Tongue (tissue), 2 donors: ENCODE measurements around the gene ARMCX2. TPM values are rescaled to one million over a fixed set of nuclear protein-coding genes. Genes with fewer than 3 reads are reported as not detected.
"Not testable (repeated sequence)": the region's sequence is repeated elsewhere in the genome, so short reads cannot be mapped to it uniquely, and the experiment has no call there.

Experiments used
- DNase-seq: peaks from one replicate; pipeline ENCODE4 v3.0.0-alpha.2; 2015
- total RNA-seq: library from RNA; depleted of rRNA; stranded (reverse); fragments of >200 nt; gene quantifications from one replicate; pipeline ENCODE4 v1.2.3, GENCODE V29; 2014

ARMCX2 gene
- 61.4 TPM for total RNA-seq

DNA sequence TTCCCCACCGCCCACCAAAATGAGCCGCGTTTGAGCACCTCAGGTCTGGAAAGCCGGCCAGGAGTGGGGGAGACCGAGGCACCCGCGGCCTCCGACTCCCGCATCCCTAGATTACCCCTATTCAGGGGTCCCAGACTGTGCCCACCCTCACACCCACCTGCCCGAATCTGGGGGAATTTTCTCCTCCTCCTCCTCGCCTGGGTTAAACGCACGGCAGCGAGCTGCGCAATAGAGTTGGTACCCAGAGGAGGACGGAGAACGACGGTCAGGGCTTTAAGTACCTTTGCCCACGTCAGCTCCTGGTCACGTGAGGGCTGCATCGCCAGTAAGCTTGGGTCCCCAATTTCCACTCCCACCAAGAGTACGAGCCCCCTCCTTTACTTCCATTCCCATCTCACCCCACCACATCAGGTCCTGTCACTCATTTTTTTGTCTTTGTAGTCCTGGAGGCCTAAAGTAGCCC, at the start of gene ARMCX2:
Gene ARMCX2 (minus strand): TSS at position 250 of the 463 bp plus-strand sequence. CDS start 2,262 bp downstream, outside the sequence.
- peak; percentile 92 for DNase-seq

DNA sequence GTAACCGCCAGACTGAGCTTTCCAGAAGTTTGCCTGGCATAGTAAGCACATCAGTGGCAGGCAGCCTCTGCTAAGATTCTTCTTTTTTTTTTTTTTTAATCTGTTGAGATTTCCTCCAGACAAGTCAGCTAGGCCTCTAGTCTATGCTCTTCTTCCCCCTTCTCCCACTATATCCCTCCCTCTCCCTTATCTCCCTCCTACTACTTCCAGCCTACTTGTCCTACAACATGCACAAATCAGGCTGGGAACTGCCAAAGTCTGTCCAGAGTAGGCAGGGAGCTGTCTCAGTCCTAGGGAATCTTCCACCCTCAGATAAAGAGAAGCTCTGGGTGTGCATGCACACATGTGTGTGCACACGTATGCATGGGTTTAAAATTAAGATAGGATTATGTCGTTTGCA, 49.7 kb upstream of the ARMCX2 start:
- DNase-seq: no peak

DNA sequence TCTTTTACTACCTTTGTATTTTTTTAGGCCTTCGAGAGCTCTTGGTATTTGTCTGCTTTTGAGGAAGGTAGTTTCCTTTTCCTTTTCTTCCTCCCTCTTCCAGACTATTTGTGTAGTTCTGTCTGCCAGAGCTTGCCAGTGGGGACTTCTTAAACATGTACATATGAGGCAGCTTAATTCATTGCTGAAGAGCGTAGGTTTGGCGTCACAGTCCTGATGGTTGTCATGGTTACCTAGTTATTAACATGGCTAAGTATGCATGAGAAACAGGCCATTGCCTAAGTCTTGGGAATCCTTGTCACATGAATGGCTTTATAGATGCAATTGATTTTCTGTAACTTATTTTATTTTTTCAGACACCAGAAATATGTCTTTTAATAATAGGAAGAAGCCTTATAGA, 48.5 kb upstream of the ARMCX2 start:
- DNase-seq: peak; percentile 19

DNA sequence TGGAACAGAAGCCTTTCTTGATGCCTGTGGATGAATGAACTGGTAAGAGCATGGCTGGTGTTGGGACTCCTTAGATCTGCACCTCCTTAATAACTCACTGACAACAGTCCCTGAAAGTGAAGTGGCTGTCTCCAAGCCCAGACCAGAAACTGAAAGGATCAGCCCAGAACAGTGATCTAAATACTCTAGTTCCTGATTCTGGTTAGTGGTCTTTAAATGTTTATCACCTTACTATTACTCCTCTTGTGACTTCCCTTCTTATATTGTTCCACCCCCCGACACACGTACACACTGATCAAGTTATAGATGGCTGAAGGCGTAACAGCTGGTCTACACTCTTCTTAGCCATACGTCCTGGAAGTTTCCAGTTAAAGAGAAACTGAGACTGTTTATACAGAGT, 33.8 kb upstream of the ARMCX2 start:
- DNase-seq: no peak

DNA sequence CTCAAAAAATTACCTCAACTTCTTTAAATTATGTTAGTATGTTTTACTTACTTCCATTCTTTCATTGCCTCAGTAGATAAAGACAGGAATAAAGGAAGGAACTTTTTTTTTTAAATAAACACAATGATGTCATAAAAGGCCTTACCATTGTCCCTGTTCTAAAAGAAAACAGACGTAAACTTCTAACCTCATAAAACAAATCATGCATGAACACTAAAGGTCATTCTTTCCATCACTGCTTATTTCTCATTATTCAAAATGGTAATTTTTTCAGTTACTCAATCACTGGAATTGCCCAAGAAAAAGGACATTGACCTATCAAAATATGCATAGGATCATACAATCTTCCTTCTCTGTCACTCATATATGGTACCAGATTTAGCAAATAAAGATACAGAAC, 32.2 kb upstream of the ARMCX2 start:
- no peak for DNase-seq

DNA sequence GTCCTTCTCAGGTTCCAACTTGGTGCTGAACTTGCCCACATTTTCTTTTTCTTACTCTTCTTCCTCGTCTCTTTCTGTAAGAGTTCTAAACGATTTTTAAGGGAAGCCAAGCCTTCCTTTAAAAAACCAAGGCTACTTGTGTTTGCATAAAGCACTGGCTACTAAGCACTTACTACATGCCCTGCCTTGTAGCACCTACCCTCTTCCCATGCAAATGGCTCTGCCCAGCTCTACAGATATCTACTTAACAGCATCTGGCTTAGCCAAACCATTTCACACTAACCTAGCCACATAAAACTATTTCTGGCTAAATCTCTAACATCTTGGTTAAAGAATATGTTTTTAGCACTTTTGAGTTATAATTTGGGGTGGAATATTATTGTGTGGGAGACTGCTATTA, 26.9 kb upstream of the ARMCX2 start:
- no peak for DNase-seq

DNA sequence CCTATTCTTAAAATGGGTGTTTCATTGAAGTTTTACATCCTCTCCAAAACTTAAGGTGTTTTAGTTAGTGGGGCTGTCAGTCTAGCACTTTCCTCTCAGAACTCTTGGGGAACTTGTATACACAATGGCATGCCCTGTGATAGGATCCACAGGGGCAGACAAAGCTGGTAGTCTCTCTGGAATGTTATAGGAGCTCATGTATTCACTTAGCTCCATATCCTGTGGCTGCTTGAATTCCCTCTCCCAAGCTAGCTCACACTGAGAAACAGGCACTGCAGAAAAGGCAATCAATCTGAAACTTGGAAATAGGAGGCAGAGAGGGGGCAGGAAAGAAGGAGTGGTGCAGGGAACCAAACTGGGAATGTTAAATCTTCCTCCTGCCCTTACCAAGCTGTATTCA, 26.3 kb upstream of the ARMCX2 start:
- no peak for DNase-seq

DNA sequence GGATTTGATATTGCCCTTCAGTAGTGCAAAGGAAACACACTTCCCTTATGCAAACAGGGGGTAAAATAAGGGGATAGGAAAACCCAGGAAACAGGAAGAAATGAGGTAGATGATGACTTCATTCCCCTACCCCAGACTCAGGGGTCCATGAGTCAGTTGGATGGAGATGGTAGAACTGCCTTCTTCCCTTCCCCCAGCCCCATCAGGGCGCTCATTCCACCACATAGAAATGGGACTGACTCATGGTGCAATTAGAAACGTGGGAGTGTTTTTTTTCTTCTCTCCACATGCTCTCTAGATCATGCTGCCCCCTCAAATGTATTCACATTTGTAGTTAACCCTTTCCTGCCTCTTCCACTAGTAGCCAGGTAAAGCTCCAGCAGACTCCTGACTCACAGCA, 23.1 kb upstream of the ARMCX2 start:
- DNase-seq: no peak

DNA sequence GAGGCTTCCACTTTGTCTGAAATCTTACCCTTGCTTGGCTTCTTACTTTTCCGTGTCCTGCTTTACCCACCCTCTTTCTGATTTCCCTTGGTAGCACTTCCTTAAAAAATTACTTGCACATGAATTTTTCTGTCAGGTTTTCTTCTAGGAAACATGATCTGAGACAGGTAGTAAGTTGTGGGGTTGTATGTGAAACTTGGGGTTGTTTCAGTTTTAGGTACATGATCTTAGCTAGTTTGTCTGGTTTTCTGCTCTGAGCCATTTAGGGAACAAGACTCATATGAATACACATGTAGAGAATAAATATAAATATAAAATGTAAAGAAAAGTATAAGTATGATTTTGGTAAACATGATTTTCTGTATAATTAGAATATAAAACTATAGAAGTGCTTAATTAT, 17.4 kb upstream of the ARMCX2 start:
- DNase-seq: no peak

DNA sequence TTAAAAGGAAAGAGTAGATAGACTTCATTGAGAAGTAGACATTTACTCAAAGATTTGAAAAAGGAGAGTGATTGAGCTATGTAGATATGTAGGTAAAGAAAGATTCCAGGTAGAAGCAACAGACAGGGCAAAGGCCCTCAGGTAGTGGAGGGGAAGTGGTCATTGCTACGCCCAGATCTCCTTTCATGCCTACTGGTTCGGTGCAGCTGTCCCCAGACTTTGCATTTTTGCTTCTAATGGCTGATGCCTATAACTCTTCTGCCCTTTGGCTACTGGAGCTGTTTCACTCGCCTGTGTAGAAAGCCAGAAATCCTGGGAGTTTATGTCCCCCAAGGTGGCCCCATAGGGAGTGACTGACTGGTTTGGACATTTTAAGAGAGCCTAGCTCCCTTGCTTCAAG, 16.9 kb upstream of the ARMCX2 start:
- no peak for DNase-seq

DNA sequence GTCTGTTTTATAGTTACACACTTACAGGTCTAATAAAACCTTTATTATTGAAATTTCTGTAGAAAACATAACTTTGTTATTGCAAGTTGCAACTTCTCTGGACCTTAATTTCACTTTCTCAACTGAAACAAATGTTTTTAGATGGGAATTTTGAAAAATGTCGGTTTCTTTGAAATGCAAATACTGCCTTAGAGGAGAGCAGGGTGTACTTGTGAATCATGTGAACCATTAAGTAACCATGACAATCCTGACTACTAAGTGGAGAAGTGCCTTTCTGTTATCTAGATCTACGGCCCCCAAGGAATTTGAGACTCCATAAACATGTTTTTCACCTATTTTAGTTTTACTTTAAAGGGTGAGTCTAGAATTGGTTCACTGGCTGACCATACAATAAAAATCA, 8.5 kb upstream of the ARMCX2 start:
- no peak for DNase-seq

DNA sequence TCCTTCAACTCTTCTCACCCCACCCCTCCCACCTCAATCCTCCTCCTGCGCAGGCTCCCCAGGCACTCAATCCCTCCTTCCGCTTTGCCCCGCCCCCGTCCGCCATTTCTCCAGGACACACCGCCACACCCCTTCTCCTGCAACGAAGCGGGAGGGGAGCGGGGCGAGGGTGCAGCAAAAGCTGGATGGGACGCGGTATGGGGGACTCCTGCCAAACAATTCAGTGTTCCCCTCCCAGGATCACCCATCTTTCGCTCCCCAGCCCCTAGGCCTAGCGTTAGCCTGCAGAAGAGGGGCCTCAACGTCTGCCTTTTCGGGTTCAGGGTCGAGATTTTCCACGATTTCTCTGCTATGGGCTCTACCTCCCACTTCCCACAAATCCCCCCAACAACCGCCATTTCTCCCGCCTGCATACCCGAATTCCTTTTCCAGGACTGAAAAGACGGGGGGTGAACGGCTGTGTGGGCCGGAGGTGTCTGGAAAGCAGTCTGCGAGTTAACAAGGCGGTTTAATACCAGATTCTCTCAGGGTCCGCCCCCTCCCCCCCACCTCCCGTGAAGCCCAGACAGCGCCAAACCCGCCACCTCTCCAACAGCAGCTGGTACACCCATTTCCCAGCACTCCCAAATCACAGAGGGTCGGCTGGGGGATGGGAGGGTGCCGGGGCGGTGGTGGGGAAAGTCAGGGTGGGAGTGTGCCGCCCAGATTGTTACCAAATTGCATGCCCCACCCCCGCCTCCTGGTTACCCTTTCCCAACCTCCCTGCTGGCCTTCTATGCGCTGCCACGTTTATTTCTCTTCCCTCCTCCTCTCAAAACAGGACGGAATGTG, 774 bp downstream of the ARMCX2 start:
- peak; percentile 86 for DNase-seq

DNA sequence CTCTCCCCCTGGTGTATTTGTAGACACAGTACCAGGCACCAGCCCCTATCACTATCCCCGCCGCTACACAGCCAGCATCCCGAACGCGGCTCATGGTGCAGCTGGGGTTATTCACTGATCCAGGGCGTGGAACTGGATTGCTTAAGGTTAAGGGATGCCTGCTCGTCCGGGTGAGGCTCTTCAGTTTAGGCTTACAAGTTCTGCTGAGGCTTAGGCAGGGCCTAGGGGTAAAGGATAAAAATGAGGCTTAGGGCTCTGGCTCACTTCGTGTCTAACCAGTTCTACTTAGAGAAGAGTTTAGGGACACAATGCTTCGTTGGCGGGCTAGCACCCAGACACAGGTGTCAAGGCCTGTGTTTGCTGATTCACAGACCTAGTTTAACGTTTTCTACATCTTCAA, 2.2 kb downstream of the ARMCX2 start:
- no peak for DNase-seq

DNA sequence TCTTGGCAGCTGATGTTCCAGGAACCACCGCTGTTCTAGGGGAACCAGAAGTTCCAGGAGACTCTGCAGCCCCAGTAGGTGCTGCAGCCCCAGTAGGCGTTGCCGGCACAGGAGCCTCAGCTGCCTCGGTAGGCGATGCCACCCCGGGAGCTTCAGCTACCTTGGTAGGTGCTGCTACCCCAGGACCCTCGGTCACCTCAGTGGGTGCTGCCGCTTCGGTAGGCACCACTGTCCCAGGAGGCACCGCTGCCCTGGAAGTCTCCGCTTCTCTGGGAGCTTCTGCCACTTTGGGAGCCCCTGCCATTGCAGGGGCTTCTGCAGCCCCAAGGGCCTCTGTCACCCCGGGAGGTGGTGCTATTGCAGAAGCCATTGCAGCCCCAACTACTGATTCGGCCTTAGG, 2.8 kb downstream of the ARMCX2 start:
- no peak for DNase-seq

DNA sequence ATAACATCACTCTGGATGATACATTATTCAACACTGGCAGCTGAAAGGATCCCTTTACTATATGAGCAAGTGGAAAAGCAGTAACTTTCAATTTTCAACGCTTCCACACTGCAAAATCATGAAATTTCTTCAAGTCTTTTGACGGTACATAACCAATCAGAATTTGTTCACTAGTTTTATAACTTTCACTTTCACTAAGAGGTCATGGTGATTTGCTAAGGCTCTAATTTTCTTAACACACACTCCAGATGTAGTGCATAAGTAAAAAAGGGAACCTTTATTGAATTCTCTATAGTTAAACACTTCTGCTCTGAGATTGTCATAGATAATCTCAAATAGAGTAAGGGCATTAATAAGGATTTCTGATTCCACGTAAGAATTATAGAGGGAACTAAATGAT, 4.1 kb downstream of the ARMCX2 start:
- no peak for DNase-seq

DNA sequence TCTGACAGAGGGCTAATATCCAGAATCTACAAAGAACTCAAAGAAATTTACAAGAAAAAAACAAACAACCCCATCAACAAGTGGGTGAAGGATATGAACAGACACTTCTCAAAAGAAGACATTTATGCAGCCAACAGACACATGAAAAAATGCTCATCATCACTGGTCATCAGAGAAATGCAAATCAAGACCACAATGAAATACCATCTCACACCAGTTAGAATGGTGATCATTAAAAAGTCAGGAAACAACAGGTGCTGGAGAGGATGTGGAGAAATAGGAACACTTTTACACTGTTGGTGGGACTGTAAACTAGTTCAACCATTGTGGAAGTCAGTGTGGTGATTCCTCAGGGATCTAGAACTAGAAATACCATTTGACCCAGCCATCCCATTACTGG, 11.9 kb downstream of the ARMCX2 start:
- DNase-seq: not testable (repeated sequence)

DNA sequence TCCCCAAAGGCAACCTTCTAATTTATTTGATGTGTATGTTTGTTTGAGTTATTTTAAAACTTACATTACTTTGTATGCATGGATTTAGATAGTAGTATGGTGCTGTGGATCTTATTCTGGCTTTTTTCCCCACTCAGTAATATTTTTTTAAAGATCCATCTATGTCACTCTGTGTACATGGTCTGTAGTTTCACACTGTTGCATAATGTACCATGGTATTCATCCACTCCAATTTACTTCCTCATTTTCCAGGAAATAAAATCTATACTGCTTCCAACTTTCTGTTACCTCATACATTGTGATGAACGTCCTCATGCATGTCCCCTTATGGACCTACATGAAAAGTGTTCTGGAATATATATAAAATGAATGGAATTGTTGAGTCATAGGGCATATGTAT, 17.6 kb downstream of the ARMCX2 start:
- DNase-seq: no peak

DNA sequence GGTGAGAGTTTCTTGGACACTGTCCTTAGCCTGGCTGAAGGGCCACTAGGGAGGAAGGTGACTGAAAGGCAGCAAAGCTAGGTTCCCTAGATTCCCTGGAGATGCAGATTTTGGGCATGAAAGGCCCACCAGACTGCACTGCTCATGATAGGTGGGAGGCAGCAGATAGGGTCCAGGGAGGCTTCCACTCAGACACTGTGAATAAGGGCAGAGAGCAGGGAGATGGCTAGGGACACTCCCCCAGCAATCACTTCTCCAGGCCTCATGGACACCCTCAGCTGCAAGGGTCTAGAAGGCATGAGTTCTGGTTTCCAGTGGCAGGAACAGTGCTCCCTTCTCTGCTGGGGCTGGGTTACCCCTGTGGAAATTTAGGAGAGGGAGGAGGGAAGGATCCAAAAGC, 20.1 kb downstream of the ARMCX2 start:
- DNase-seq: no peak

DNA sequence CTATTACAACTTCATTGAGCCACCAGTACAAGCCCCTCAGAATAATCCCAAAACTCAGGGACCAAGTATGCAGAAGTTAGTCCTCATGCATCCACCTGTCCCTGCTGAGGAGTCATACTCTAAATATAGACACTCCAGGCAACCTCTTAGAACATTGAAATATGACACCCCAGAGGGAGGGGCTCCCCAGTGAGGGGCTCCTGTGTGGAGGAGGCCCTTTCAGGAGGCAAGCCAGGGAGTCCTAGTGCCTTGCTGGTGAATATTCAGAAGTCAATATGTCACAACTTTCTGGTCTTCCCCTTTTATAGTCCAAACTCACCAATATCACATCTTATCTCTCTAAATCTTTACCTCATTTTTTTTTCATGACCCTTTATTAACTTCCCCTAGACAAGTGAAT, 40.3 kb downstream of the ARMCX2 start:
- DNase-seq: peak; percentile 78

DNA sequence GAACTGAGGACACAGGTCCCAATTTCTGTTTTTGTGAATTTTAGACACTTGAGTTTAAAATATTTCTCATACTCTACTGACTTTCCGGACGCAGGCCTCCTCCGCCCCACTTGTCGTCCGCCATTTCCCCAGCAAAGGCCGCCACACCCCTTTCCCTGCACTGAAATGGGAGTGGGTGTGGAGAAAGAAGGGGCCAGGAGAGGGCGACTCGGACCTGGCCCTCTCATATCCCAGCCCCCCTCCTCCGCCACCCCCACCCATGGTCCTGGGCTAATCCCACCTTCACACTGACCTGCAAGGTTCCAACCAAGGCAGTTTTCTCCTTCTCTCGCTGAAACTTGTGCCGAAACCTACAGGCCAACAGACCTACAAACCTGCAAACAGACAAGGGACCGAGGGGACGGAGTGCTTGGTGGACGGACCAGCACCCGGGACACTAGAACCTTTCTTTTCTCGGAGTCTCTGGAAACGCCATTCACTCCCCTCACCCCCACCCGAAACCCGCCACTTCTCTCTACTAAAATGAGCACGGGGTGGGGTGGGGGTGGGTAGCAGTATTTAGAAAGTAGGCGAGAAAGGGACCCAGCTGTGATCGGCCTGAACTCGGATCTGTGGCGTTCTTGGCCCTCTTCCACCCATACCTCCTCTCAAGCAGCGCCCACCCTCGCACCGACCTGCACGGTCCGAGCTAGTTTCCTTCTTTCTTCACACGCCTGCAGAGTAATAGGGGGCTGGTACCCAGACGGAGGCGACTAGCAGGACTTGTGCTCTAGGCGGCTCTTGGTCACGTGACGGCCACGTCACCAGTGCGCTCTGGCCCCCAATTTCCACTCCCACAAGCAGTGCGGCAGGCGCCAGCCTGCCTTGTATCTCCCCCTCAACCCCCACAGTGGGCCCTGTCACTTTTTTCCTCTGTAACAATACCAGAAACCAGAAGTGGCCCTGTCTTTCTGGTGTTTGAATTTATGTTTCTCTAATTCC, 42.1 kb downstream of the ARMCX2 start, which contains the start of gene ARMCX6:
Gene ARMCX6 (minus strand): TSS at position 790 of the 981 bp plus-strand sequence. CDS start 1,380 bp downstream, outside the sequence.
- DNase-seq: peak; percentile 91

DNA sequence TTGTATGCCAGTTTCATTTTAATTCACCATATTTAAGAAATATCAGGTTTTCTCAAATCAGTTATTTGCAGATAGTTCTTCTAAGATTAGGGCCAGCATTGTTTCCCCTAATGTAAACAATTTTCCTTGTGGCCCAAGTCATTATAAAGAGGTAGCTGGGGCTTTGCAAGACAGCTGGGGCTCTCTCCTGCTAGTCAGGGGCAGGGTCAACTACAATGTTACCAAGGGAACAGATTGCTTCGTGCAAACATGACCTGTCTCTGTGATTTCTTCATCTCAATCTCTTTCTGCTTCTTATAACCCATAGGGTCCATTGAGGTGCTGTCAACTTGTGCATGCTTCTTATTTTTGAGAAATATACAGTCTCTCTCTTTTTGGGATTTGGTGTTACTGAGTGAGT, 53.9 kb downstream of the ARMCX2 start:
- DNase-seq: no peak
